Osteocyte (in vitro differentiated cells): ENCODE results near the gene NOCT. TPM values are rescaled to one million over a fixed set of nuclear protein-coding genes. Genes with fewer than 3 reads are reported as not detected.
"Not testable (repeated sequence)": the region's sequence is repeated elsewhere in the genome, so short reads cannot be mapped to it uniquely, and the experiment has no call there.

Source experiments
- DNase-seq: peaks from one replicate; pipeline ENCODE4 v3.0.0; 2021; ENCODE audit warnings: mixed read lengths; ENCODE audit not compliant: unreplicated experiment; ENCODE audit errors: extremely low spot score
- H3K27ac Mint-ChIP-seq: one replicate; pipeline ENCODE4 v1.8.0; 2021; ENCODE audit warnings: mild to moderate bottlenecking, mixed read lengths; ENCODE audit not compliant: unreplicated experiment
- H3K27me3 Mint-ChIP-seq: one replicate; pipeline ENCODE4 v1.8.0; 2021; ENCODE audit warnings: mixed read lengths; ENCODE audit not compliant: unreplicated experiment
- H3K36me3 Mint-ChIP-seq: one replicate; pipeline ENCODE4 v1.8.0; 2021; ENCODE audit warnings: mixed read lengths; ENCODE audit not compliant: unreplicated experiment
- H3K4me1 Mint-ChIP-seq: one replicate; pipeline ENCODE4 v1.8.0; 2021; ENCODE audit warnings: mixed read lengths; ENCODE audit not compliant: unreplicated experiment
- H3K4me3 Mint-ChIP-seq: one replicate; pipeline ENCODE4 v1.8.0; 2021; ENCODE audit warnings: mild to moderate bottlenecking, moderate library complexity, mixed read lengths; ENCODE audit not compliant: unreplicated experiment
- H3K9me3 Mint-ChIP-seq: one replicate; pipeline ENCODE4 v1.8.0; 2021; ENCODE audit warnings: mixed read lengths; ENCODE audit not compliant: unreplicated experiment
- total RNA-seq: library from RNA; stranded (reverse); gene quantifications from 2 replicates; pipeline ENCODE4 v1.2.1, GENCODE V29; 2021
- TF ChIP-seq, protein P1 (sequence below): fragments of 200-600 bp; sonication (generic); IDR thresholded peaks from 2 replicates; pipeline ENCODE4 v1.5.0; 2021; ENCODE audit warnings: antibody characterized with exemption, mild to moderate bottlenecking, moderate library complexity

Gene NOCT
- total RNA-seq, 1 donor from 2014 or later: 16.0 TPM

- Mint-ChIP-seq H3K36me3 (peaks cover 2% of the 10 kb centered on the region), H3K27me3 (no peaks in the 10 kb centered on the region), H3K4me3 (peak overlapping the region; percentile 36), H3K9me3 (no peaks in the 10 kb centered on the region), H3K4me1 (peaks cover 55% of the 10 kb centered on the region), H3K27ac (peak overlapping the region; percentile 46)
- DNase-seq: no peak
- TF ChIP-seq, protein P1, sequence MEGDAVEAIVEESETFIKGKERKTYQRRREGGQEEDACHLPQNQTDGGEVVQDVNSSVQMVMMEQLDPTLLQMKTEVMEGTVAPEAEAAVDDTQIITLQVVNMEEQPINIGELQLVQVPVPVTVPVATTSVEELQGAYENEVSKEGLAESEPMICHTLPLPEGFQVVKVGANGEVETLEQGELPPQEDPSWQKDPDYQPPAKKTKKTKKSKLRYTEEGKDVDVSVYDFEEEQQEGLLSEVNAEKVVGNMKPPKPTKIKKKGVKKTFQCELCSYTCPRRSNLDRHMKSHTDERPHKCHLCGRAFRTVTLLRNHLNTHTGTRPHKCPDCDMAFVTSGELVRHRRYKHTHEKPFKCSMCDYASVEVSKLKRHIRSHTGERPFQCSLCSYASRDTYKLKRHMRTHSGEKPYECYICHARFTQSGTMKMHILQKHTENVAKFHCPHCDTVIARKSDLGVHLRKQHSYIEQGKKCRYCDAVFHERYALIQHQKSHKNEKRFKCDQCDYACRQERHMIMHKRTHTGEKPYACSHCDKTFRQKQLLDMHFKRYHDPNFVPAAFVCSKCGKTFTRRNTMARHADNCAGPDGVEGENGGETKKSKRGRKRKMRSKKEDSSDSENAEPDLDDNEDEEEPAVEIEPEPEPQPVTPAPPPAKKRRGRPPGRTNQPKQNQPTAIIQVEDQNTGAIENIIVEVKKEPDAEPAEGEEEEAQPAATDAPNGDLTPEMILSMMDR: no peak
These were observed 2.3 kb downstream of the NOCT start for GRCh38 chr4:139017861-139018260.

- no peaks in the 10 kb centered on the region for H3K27me3 Mint-ChIP-seq
- DNase-seq: no peak
- peaks cover 54% of the 10 kb centered on the region for H3K4me1 Mint-ChIP-seq
- peaks cover 2% of the 10 kb centered on the region for H3K36me3 Mint-ChIP-seq
- H3K4me3 Mint-ChIP-seq: peak overlapping the region; percentile 36
- TF ChIP-seq, protein P1: no peak
- H3K9me3 Mint-ChIP-seq: no peaks in the 10 kb centered on the region
- H3K27ac Mint-ChIP-seq: peak overlapping the region; percentile 46
These were observed 2.9 kb downstream of the NOCT start for GRCh38 chr4:139018501-139018900.

GRCh38 chr4:139018971-139019758 is 3.6 kb downstream of the NOCT start:
- peaks cover 50% of the 10 kb centered on the region for H3K4me1 Mint-ChIP-seq

GRCh38 chr4:139020384-139020783 is 4.8 kb downstream of the NOCT start:
- DNase-seq: no peak
- Mint-ChIP-seq H3K27me3 (no peaks in the 10 kb centered on the region), H3K36me3 (peaks cover 2% of the 10 kb centered on the region), H3K27ac (peak overlapping the region; percentile 0), H3K4me1 (peaks cover 45% of the 10 kb centered on the region), H3K9me3 (no peaks in the 10 kb centered on the region), H3K4me3 (no peak overlapping the region)
- TF ChIP-seq, protein P1: no peak

More at GRCh38 chr4:139018971-139019758, 3.6 kb downstream of the NOCT start:
- H3K4me3 Mint-ChIP-seq: peak overlapping the region; percentile 32
- H3K36me3 Mint-ChIP-seq: peaks cover 2% of the 10 kb centered on the region
- H3K27me3 Mint-ChIP-seq: no peaks in the 10 kb centered on the region
- TF ChIP-seq, protein P1: no peak
- H3K27ac Mint-ChIP-seq: peak overlapping the region; percentile 62
- DNase-seq: no peak
- no peaks in the 10 kb centered on the region for H3K9me3 Mint-ChIP-seq

GRCh38 chr4:139021071-139021470 is 5.5 kb downstream of the NOCT start:
- DNase-seq, H3K4me3 Mint-ChIP-seq, H3K36me3 Mint-ChIP-seq, H3K9me3 Mint-ChIP-seq, H3K27ac Mint-ChIP-seq, H3K27me3 Mint-ChIP-seq: not testable (repeated sequence)
- H3K4me1 Mint-ChIP-seq: peaks cover 45% of the 10 kb centered on the region
